ENCODE measurements around the gene DNAJC2. TPM values are rescaled to one million over a fixed set of nuclear protein-coding genes. Genes with fewer than 3 reads are reported as not detected.

Gene DNAJC2
- total RNA-seq, 4 donors from 2014 or later = 13.2 to 28.1 (median 18.2) TPM

GRCh38 chr7:103346396-103346795, 1.8 kb upstream of the DNAJC2 start:
- 94% methylated on average over 5 of the region's 5 CpGs for WGBS, 2 donors
- H3K4me1 ChIP-seq = peaks cover 39 to 40% of the 10 kb centered on the region in 2 donors
- no peaks in the 10 kb centered on the region for H3K27me3 ChIP-seq
- DNase-seq = no peak
- H3K4me3 ChIP-seq (replicated peaks in 1 of 3) = no peak overlapping the region
- H3K27ac ChIP-seq = no peak overlapping the region
- no peaks in the 10 kb centered on the region for H3K36me3 ChIP-seq
- H3K9me3 ChIP-seq = no peaks in the 10 kb centered on the region
- TF ChIP-seq POLR2A (IDR thresholded peaks at IDR 0.05) (no peak), CTCF (IDR thresholded peaks at IDR 0.05) (no peak)
- intact Hi-C loops (cut with DNase I) = no loop called here

GRCh38 chr7:103343758-103344452, 662 bp downstream of the DNAJC2 start:
- DNase-seq = no peak
- peak overlapping the region; percentile 63 to 84 (median 84) for H3K4me3 ChIP-seq (replicated peaks in 1 of 3)
- no peaks in the 10 kb centered on the region for H3K9me3 ChIP-seq
- peak overlapping the region; percentile 48 to 72 (median 56) for H3K27ac ChIP-seq
- TF ChIP-seq POLR2A (IDR thresholded peaks at IDR 0.05) (no peak), CTCF (IDR thresholded peaks at IDR 0.05) (no peak)
- H3K4me1 ChIP-seq = peaks cover 23 to 27% of the 10 kb centered on the region in 2 donors
- H3K27me3 ChIP-seq = no peaks in the 10 kb centered on the region
- WGBS, 2 donors = 1 to 2% methylated on average over 22 to 26 of the region's 26 CpGs
- peaks cover 0 to 7% of the 10 kb centered on the region in 2 donors for H3K36me3 ChIP-seq
- intact Hi-C loops (cut with DNase I) = no loop called here

GRCh38 chr7:103343332-103343731, 1.2 kb downstream of the DNAJC2 start:
- peak overlapping the region in 2 of 3 donors; percentile 63 to 84 for H3K4me3 ChIP-seq (replicated peaks in 1 of 3)
- H3K27me3 ChIP-seq = no peaks in the 10 kb centered on the region
- intact Hi-C loops (cut with DNase I) = no loop called here
- H3K27ac ChIP-seq = no peak overlapping the region
- no peak for TF ChIP-seq CTCF (IDR thresholded peaks at IDR 0.05)
- no peak for TF ChIP-seq POLR2A (IDR thresholded peaks at IDR 0.05)
- H3K9me3 ChIP-seq = no peaks in the 10 kb centered on the region
- peaks cover 21 to 22% of the 10 kb centered on the region in 2 donors for H3K4me1 ChIP-seq
- DNase-seq = no peak
- peaks cover 0 to 11% of the 10 kb centered on the region in 2 donors for H3K36me3 ChIP-seq

- Histone ChIP-seq H3K36me3 (peaks cover 11 to 22% of the 10 kb centered on the region in 2 donors), H3K27ac (no peak overlapping the region), H3K27me3 (no peaks in the 10 kb centered on the region), H3K4me3 (replicated peaks in 1 of 3) (no peak overlapping the region), H3K4me1 (peaks cover 12 to 18% of the 10 kb centered on the region in 2 donors), H3K9me3 (no peaks in the 10 kb centered on the region)
- no peak for DNase-seq
- 91 to 92% methylated on average over 2 of the region's 2 CpGs for WGBS, 2 donors
- intact Hi-C loops (cut with DNase I) = no loop called here
- TF ChIP-seq POLR2A (IDR thresholded peaks at IDR 0.05) = no peak
- no peak for TF ChIP-seq CTCF (IDR thresholded peaks at IDR 0.05)
These were observed 3.1 kb downstream of the DNAJC2 start for GRCh38 chr7:103341466-103341865.

- Histone ChIP-seq H3K9me3 (no peaks in the 10 kb centered on the region), H3K4me1 (peaks cover 11 to 13% of the 10 kb centered on the region in 2 donors), H3K4me3 (replicated peaks in 1 of 3) (no peak overlapping the region), H3K27me3 (no peaks in the 10 kb centered on the region), H3K27ac (no peak overlapping the region), H3K36me3 (peaks cover 20 to 26% of the 10 kb centered on the region in 2 donors)
- intact Hi-C loops (cut with DNase I) = no loop called here
- no peak for DNase-seq
- WGBS, 2 donors = 99 to 100% methylated on average over 2 of the region's 2 CpGs
- TF ChIP-seq POLR2A (IDR thresholded peaks at IDR 0.05) (no peak), CTCF (IDR thresholded peaks at IDR 0.05) (no peak)
These were observed 5.7 kb downstream of the DNAJC2 start for GRCh38 chr7:103338864-103339263.

All from thyroid gland (tissue), 4 donors.